Caco-2 (cell line): ENCODE results near the gene CHRNB2. TPM values are rescaled to one million over a fixed set of nuclear protein-coding genes. Genes with fewer than 3 reads are reported as not detected.
A peak's percentile ranks its signal among the peaks of the same experiment; 100 is the strongest.

Experiments
- BruUV-seq: library from RNA; stranded (reverse); fragments of 400-500 nt; replicated peaks from 2 replicates; lab custom pipeline; 2021; lab: Mats Ljungman, UMichigan
- CTCF ChIA-PET: fragments of 300-600 bp; sonication (Branson Sonifier 250); formaldehyde crosslinking; loops from one replicate; lab custom pipeline; 2022; ENCODE audit warnings: antibody characterized with exemption; lab: Charles Lee
- POLR2A ChIA-PET: fragments of 300-600 bp; sonication (Branson Sonifier 250); formaldehyde crosslinking; loops from one replicate; lab custom pipeline; 2022; ENCODE audit warnings: antibody characterized with exemption; lab: Charles Lee
- DNase-seq, 2 experiments: peaks; one replicate each; pipeline versions ENCODE4 v3.0.0 to v3.0.0-alpha.2; 2020 to 2022
- H3K27me3 ChIP-seq: replicated peaks from 2 replicates; pipeline ENCODE4 v1.6.0; 2011; ENCODE audit warnings: low read length; ENCODE audit not compliant: control insufficient read depth, insufficient read depth
- H3K36me3 ChIP-seq: 2 replicates; pipeline ENCODE4 v1.5.1; 2011; ENCODE audit warnings: low read length; ENCODE audit not compliant: control insufficient read depth, insufficient read depth
- H3K4me1 ChIP-seq: fragments of 250-450 bp; sonication (Bioruptor Pico); 2 replicates; pipeline ENCODE4 v1.5.1; 2020; ENCODE audit warnings: mild to moderate bottlenecking
- H3K4me3 ChIP-seq: 2 replicates; pipeline ENCODE4 v1.5.1; 2011; ENCODE audit warnings: low read depth, mild to moderate bottlenecking, control low read depth, low read length
- H3K9me3 ChIP-seq: fragments of 250-450 bp; sonication (Bioruptor Pico); 2 replicates; pipeline ENCODE4 v1.5.1; 2020; ENCODE audit warnings: mild to moderate bottlenecking, moderate library complexity
- H3K27ac Mint-ChIP-seq: one replicate; pipeline ENCODE4 v1.8.0; 2022; ENCODE audit warnings: mixed read lengths; ENCODE audit not compliant: unreplicated experiment
- H3K27me3 Mint-ChIP-seq: one replicate; pipeline ENCODE4 v1.8.0; 2022; ENCODE audit warnings: mixed read lengths; ENCODE audit not compliant: insufficient read depth, unreplicated experiment
- H3K36me3 Mint-ChIP-seq: one replicate; pipeline ENCODE4 v1.8.0; 2022; ENCODE audit warnings: mild to moderate bottlenecking, mixed read lengths; ENCODE audit not compliant: insufficient read depth, unreplicated experiment
- H3K4me1 Mint-ChIP-seq: one replicate; pipeline ENCODE4 v1.8.0; 2022; ENCODE audit warnings: low read depth, mixed read lengths; ENCODE audit not compliant: unreplicated experiment
- H3K4me3 Mint-ChIP-seq: one replicate; pipeline ENCODE4 v1.8.0; 2022; ENCODE audit warnings: mild to moderate bottlenecking, moderate library complexity, mixed read lengths; ENCODE audit not compliant: unreplicated experiment
- H3K9me3 Mint-ChIP-seq: one replicate; pipeline ENCODE4 v1.8.0; 2022; ENCODE audit warnings: mixed read lengths; ENCODE audit not compliant: unreplicated experiment
- intact Hi-C: fragments of 100-400 bp; cut with micrococcal nuclease; formaldehyde crosslinking; loops from one replicate; pipeline ENCODE4 v1.10.0; 2022; ENCODE audit not compliant: unreplicated experiment
- total RNA-seq: library from RNA; stranded (reverse); gene quantifications from 2 replicates; pipeline ENCODE4 v1.2.3, GENCODE V29; 2022
- TF ChIP-seq, protein P1 (sequence below), 2 experiments: fragments of 200-600 bp in 1 of 2; IDR thresholded peaks; 1 replicate in 1 of 2; 2 replicates in 1 of 2; pipeline versions ENCODE4 v1.5.1 to v1.8.0; 2011 to 2022; ENCODE audit warnings: antibody characterized with exemption in 1 of 2, control low read depth in 1 of 2, inconsistent platforms in 1 of 2, low read depth in 1 of 2, low read length in 1 of 2, mild to moderate bottlenecking in 1 of 2, moderate library complexity in 1 of 2; ENCODE audit not compliant: insufficient read depth in 1 of 2, severe bottlenecking in 1 of 2, unreplicated experiment in 1 of 2

The CHRNB2 gene
- total RNA-seq, 1 experiment from 2014 or later, result 0.09 TPM

GRCh38 chr1:154607106-154607608 is 39.6 kb downstream of the CHRNB2 start:
- H3K9me3 ChIP-seq, result no peaks in the 10 kb centered on the region
- intact Hi-C loops, result no loop called here
- H3K9me3 Mint-ChIP-seq, result no peaks in the 10 kb centered on the region
- H3K27me3 ChIP-seq, result no peaks in the 10 kb centered on the region
- H3K4me3 Mint-ChIP-seq, result peak overlapping the region; percentile 88
- POLR2A ChIA-PET, result no interaction called here
- H3K36me3 ChIP-seq, result no peaks in the 10 kb centered on the region; the same call in 1 of the 2 replicates
- peaks cover 7% of the 10 kb centered on the region for H3K4me1 ChIP-seq
- TSS peak; percentile 75 for BruUV-seq
- peak overlapping the region; percentile 89 for H3K27ac Mint-ChIP-seq
- H3K4me3 ChIP-seq, result peak overlapping the region; percentile 54
- no peaks in the 10 kb centered on the region for H3K27me3 Mint-ChIP-seq
- TF ChIP-seq, protein P1, sequence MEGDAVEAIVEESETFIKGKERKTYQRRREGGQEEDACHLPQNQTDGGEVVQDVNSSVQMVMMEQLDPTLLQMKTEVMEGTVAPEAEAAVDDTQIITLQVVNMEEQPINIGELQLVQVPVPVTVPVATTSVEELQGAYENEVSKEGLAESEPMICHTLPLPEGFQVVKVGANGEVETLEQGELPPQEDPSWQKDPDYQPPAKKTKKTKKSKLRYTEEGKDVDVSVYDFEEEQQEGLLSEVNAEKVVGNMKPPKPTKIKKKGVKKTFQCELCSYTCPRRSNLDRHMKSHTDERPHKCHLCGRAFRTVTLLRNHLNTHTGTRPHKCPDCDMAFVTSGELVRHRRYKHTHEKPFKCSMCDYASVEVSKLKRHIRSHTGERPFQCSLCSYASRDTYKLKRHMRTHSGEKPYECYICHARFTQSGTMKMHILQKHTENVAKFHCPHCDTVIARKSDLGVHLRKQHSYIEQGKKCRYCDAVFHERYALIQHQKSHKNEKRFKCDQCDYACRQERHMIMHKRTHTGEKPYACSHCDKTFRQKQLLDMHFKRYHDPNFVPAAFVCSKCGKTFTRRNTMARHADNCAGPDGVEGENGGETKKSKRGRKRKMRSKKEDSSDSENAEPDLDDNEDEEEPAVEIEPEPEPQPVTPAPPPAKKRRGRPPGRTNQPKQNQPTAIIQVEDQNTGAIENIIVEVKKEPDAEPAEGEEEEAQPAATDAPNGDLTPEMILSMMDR (IDR thresholded peaks at IDR 0.05; ENCODE audit: insufficient read depth in 1 of 2, low read depth in 1 of 2, low read length in 1 of 2, severe bottlenecking in 1 of 2, unreplicated experiment in 1 of 2), result no peak
- CTCF ChIA-PET, result interaction anchor here (0.6 to 1.3 kb wide), 3 partner anchors 13 to 809 kb away, joined by 3 read pairs; partner anchors contain the start of gene ADAM15
- peak in 1 of 2 experiments; percentile 40 for DNase-seq
- peaks cover 30% of the 10 kb centered on the region for H3K4me1 Mint-ChIP-seq
- H3K36me3 Mint-ChIP-seq, result peaks cover 31% of the 10 kb centered on the region

DNA sequence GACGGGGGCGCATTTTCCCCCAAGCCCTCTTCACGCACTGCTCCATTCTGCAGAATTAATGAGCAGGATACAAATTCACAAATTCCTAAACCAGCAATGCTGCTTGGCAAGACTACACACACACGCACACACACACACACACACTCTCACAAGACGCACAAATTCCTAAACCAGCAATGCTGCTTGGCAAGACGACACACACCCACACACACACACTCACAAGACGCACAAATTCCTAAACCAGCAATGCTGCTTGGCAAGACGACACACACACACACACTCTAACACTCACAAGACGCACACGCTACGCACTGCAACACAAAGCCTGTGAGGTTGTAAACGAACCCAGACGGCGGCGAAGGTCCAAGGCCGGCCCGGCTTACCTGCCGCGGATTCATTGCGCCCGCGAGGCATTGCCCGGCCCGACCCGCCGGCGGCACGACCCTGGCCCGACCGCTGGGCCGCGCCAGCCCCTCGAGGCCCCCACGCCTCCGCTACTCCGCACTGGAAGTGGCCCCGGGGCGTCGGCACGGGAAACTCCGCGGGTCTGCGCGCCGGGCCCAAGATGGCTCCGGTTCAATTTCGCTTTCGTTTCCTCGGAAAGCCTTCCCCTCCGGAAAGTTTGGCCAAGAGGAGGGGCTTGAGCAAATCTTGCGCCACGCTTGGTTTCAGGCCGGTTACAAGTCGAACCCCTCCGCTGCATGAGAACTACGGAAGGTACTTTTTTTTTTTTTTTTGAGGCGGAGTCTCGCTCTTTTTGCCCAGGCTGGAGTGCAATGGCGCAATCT is 40.2 kb downstream of the CHRNB2 start, which contains the start of gene ADAR:
TSS of gene ADAR (minus strand) at position 578 of the 788 bp plus-strand sequence. CDS start at position 398, 180 bp downstream.
- CTCF ChIA-PET, result interaction anchor here (0.6 to 1.3 kb wide), 3 partner anchors 14 to 410 kb away, joined by 3 to 5 read pairs (median 3); no protein-coding TSS in a partner anchor
- intact Hi-C loops, result loop anchor here (1.0 kb wide), 1 partner anchor 50 kb away; the partner anchor contains the start of gene UBE2Q1
- H3K27me3 ChIP-seq, result no peaks in the 10 kb centered on the region
- BruUV-seq, result TSS peak; percentile 59
- peak within 1 kb of the TSS; percentile 88 for H3K4me3 Mint-ChIP-seq
- H3K4me1 Mint-ChIP-seq, result peaks cover 30% of the 10 kb centered on the region
- peaks cover 7% of the 10 kb centered on the region for H3K4me1 ChIP-seq
- POLR2A ChIA-PET, result interaction anchor here (0.6 to 0.8 kb wide), 3 partner anchors 19 to 55 kb away, joined by 3 to 5 read pairs (median 5); no protein-coding TSS in a partner anchor
- peak; percentile 91 to 95 for DNase-seq
- H3K27ac Mint-ChIP-seq, result peak within 1 kb of the TSS; percentile 89
- TF ChIP-seq, protein P1 (IDR thresholded peaks at IDR 0.05; ENCODE audit: insufficient read depth in 1 of 2, low read depth in 1 of 2, low read length in 1 of 2, severe bottlenecking in 1 of 2, unreplicated experiment in 1 of 2), result no peak
- H3K9me3 ChIP-seq, result no peaks in the 10 kb centered on the region
- no peaks in the 10 kb centered on the region; the same call in 1 of the 2 replicates for H3K36me3 ChIP-seq
- H3K36me3 Mint-ChIP-seq, result peaks cover 34% of the 10 kb centered on the region
- peak within 1 kb of the TSS; percentile 54 for H3K4me3 ChIP-seq
- no peaks in the 10 kb centered on the region for H3K27me3 Mint-ChIP-seq
- no peaks in the 10 kb centered on the region for H3K9me3 Mint-ChIP-seq
